ENCODE measurements around the gene PLEKHG4B. TPM values are rescaled to one million over a fixed set of nuclear protein-coding genes. Genes with fewer than 3 reads are reported as not detected.

The PLEKHG4B gene
- total and polyA plus RNA-seq, 4 experiments from 2014 or later, result not detected

DNA sequence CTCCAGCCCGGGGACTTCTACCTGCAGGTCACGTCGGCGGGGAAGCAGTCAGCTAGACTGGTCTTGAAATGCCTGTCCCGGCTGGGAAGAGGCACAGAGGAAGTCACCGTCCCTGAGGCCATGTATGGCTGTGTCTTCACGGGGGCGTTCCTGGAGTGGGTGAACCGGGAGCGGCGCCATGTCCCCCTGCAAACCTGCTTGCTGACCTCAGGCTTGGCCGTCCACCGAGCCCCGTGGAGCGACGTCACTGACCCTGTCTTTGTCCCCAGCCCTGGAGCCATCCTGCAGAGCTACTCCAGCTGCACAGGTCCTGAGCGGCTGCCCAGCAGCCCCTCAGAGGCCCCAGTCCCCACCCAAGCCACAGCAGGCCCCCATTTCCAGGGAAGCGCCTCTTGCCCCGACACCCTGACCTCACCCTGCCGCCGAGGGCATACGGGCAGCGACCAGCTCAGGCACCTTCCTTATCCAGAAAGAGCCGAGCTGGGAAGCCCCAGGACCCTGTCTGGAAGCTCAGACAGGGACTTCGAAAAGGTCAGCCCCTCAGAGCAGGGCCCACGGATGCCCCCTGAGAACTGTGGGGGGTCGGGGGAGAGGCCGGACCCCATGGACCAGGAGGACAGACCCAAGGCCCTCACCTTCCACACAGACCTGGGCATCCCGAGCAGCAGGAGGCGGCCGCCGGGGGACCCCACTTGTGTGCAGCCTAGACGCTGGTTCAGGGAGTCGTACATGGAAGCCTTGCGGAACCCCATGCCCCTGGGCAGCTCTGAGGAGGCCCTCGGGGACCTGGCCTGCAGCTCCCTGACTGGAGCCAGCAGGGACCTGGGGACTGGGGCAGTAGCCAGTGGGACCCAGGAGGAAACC is 47.8 kb downstream of the PLEKHG4B start:
- H3K36me3 Mint-ChIP-seq, result no peaks in the 10 kb centered on the region
- no peak overlapping the region for H3K4me3 ChIP-seq (ENCODE audit: low read length in 2 of 2)
- H3K9me3 ChIP-seq (ENCODE audit: control insufficient read depth in 1 of 2, low read length in 2 of 2), result no peaks in the 10 kb centered on the region
- peaks cover 4 to 5% of the 10 kb centered on the region in 2 donors for H3K27me3 Mint-ChIP-seq
- no peak overlapping the region for H3K27ac Mint-ChIP-seq
- no peaks in the 10 kb centered on the region for H3K4me1 ChIP-seq (ENCODE audit: insufficient read depth, low read length)
- no peaks in the 10 kb centered on the region for H3K27me3 ChIP-seq (ENCODE audit: insufficient read depth, low read length)
- ChIA-PET CTCF (ENCODE audit: partially characterized antibody) (no interaction called here), POLR2A (ENCODE audit: partially characterized antibody) (no interaction called here)
- H3K36me3 ChIP-seq (ENCODE audit: insufficient read depth, low read length), result no peaks in the 10 kb centered on the region
- intact Hi-C loops (cut with micrococcal nuclease), result no loop called here
- no peaks in the 10 kb centered on the region for H3K4me1 Mint-ChIP-seq
- H3K4me3 Mint-ChIP-seq, result no peak overlapping the region
- peaks cover 0 to 3% (median 0%) of the 10 kb centered on the region in 8 donors for H3K9me3 Mint-ChIP-seq
- H3K27ac ChIP-seq (ENCODE audit: low read depth, low read length), result no peak overlapping the region
- DNase-seq, result no peak

DNA sequence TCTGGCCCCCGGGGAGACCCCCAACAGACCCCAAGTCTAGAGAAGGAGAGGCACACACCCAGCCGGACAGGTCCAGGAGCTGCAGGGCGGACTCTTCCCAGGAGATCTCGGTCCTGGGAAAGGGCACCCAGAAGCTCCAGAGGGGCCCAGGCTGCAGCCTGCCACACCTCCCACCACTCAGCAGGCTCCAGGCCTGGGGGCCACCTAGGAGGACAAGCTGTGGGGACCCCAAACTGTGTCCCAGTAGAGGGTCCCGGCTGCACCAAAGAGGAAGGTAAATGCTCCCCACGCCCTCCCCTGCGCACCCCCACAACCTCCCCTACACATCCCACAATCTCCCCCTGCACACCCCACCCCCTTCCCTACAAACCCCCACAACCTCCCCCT is 48.5 kb downstream of the PLEKHG4B start:
- Histone ChIP-seq H3K27ac (ENCODE audit: low read depth, low read length) (no peak overlapping the region), H3K36me3 (ENCODE audit: insufficient read depth, low read length) (no peaks in the 10 kb centered on the region), H3K27me3 (ENCODE audit: insufficient read depth, low read length) (no peaks in the 10 kb centered on the region), H3K4me1 (ENCODE audit: insufficient read depth, low read length) (no peaks in the 10 kb centered on the region), H3K9me3 (ENCODE audit: control insufficient read depth in 1 of 2, low read length in 2 of 2) (no peaks in the 10 kb centered on the region), H3K4me3 (ENCODE audit: low read length in 2 of 2) (no peak overlapping the region)
- Mint-ChIP-seq H3K4me1 (no peaks in the 10 kb centered on the region), H3K36me3 (no peaks in the 10 kb centered on the region), H3K27me3 (peaks cover 4 to 5% of the 10 kb centered on the region in 2 donors), H3K9me3 (peaks cover 0 to 4% (median 0%) of the 10 kb centered on the region in 8 donors), H3K27ac (no peak overlapping the region), H3K4me3 (no peak overlapping the region)
- ChIA-PET CTCF (ENCODE audit: partially characterized antibody) (no interaction called here), POLR2A (ENCODE audit: partially characterized antibody) (no interaction called here)
- DNase-seq, result no peak
- intact Hi-C loops (cut with micrococcal nuclease), result no loop called here

DNA sequence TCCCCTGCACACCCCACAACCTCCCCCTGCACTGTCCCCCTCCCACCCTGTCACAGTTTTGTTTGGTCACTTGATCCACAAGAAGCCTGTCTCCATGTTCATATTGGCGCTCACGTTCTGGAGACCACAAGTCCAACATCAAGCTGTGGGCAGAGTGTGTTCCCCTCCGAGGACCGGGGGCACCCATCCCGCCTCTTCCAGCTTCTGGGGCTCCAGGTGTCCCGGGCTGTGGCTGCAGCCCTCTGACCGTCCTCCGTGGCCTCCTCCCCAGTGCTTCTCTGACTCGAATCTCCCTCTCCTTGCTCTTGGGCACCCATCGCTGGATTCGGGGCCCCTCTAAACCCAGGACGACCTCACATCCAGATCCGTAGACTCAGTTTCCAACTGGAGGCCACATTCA is 49.2 kb downstream of the PLEKHG4B start:
- no peaks in the 10 kb centered on the region for H3K36me3 Mint-ChIP-seq

DNA sequence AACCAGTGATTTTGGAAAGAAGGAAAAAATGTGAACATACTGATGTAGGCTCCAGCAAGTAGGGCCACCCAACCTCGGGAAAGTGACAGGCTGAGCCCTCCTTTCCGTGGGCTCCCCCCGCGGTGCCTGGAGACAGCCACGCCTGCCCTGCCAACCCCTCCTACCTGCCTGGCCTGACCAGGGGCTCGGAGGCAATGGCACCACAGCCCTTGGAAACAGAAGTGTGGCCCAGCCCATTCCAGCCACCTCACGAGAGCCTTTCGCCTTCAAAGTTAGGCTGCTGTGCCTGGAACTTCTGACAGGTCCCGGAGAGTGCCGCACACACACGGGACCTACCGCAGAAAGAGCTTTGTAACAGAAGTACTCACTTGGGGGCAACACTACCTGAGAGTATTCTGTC is 49.8 kb downstream of the PLEKHG4B start:
- Mint-ChIP-seq H3K4me1 (no peaks in the 10 kb centered on the region), H3K36me3 (no peaks in the 10 kb centered on the region), H3K27ac (no peak overlapping the region), H3K9me3 (peaks cover 0 to 16% (median 2%) of the 10 kb centered on the region in 8 donors), H3K27me3 (peaks cover 4 to 5% of the 10 kb centered on the region in 2 donors), H3K4me3 (no peak overlapping the region)
- intact Hi-C loops (cut with micrococcal nuclease), result no loop called here
- no peak for DNase-seq
- CTCF ChIA-PET (ENCODE audit: partially characterized antibody), result no interaction called here
- Histone ChIP-seq H3K9me3 (ENCODE audit: control insufficient read depth in 1 of 2, low read length in 2 of 2) (peaks cover 0 to under 1% of the 10 kb centered on the region in 2 donors), H3K36me3 (ENCODE audit: insufficient read depth, low read length) (no peaks in the 10 kb centered on the region), H3K4me3 (ENCODE audit: low read length in 2 of 2) (no peak overlapping the region), H3K27me3 (ENCODE audit: insufficient read depth, low read length) (no peaks in the 10 kb centered on the region), H3K4me1 (ENCODE audit: insufficient read depth, low read length) (no peaks in the 10 kb centered on the region), H3K27ac (ENCODE audit: low read depth, low read length) (no peak overlapping the region)
- POLR2A ChIA-PET (ENCODE audit: partially characterized antibody), result no interaction called here

More for the DNA sequence above, 49.2 kb downstream of the PLEKHG4B start:
- no peaks in the 10 kb centered on the region for H3K27me3 ChIP-seq (ENCODE audit: insufficient read depth, low read length)
- no peak for DNase-seq
- intact Hi-C loops (cut with micrococcal nuclease), result no loop called here
- no peak overlapping the region for H3K27ac ChIP-seq (ENCODE audit: low read depth, low read length)
- peaks cover 0 to 10% (median 0%) of the 10 kb centered on the region in 8 donors for H3K9me3 Mint-ChIP-seq
- H3K27ac Mint-ChIP-seq, result no peak overlapping the region
- no peaks in the 10 kb centered on the region for H3K36me3 ChIP-seq (ENCODE audit: insufficient read depth, low read length)
- H3K4me3 Mint-ChIP-seq, result no peak overlapping the region
- ChIA-PET CTCF (ENCODE audit: partially characterized antibody) (no interaction called here), POLR2A (ENCODE audit: partially characterized antibody) (no interaction called here)
- no peaks in the 10 kb centered on the region for H3K4me1 Mint-ChIP-seq
- H3K27me3 Mint-ChIP-seq, result peaks cover 4 to 5% of the 10 kb centered on the region in 2 donors
- no peak overlapping the region for H3K4me3 ChIP-seq (ENCODE audit: low read length in 2 of 2)
- H3K4me1 ChIP-seq (ENCODE audit: insufficient read depth, low read length), result no peaks in the 10 kb centered on the region
- no peaks in the 10 kb centered on the region for H3K9me3 ChIP-seq (ENCODE audit: control insufficient read depth in 1 of 2, low read length in 2 of 2)

DNA sequence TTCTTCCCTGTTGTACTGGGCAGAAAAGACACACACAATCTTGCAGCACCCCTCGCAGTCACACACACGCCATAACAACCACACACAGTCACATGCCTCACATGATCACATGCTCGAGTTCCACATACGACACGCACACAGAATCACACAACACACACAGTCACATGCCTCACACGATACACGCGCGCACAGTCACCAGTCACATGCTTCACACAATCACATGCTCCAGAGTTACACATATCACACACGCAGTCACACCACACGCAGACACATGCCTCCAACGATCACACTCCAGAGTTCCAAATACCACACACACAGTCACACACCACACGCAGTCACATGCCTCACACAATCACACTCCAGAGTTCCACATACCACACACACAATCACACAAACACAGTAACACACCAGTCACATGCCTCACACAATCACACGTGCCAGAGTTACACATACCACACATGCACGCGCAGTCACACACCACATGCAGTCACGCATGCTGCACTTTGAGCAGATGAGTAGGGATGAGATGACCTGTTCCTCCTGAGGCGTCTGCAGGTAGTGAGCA is 50.4 kb downstream of the PLEKHG4B start:
- H3K4me1 Mint-ChIP-seq, result no peaks in the 10 kb centered on the region
- no peak overlapping the region for H3K4me3 ChIP-seq (ENCODE audit: low read length in 2 of 2)
- H3K27me3 ChIP-seq (ENCODE audit: insufficient read depth, low read length), result no peaks in the 10 kb centered on the region
- intact Hi-C loops (cut with micrococcal nuclease), result no loop called here
- peaks cover 4 to 5% of the 10 kb centered on the region in 2 donors for H3K27me3 Mint-ChIP-seq
- no peaks in the 10 kb centered on the region for H3K36me3 Mint-ChIP-seq
- ChIA-PET CTCF (ENCODE audit: partially characterized antibody) (no interaction called here), POLR2A (ENCODE audit: partially characterized antibody) (no interaction called here)
- H3K36me3 ChIP-seq (ENCODE audit: insufficient read depth, low read length), result no peaks in the 10 kb centered on the region
- H3K27ac ChIP-seq (ENCODE audit: low read depth, low read length), result no peak overlapping the region
- H3K9me3 ChIP-seq (ENCODE audit: control insufficient read depth in 1 of 2, low read length in 2 of 2), result peaks cover 0 to 6% of the 10 kb centered on the region in 2 donors
- H3K27ac Mint-ChIP-seq, result no peak overlapping the region
- H3K4me3 Mint-ChIP-seq, result no peak overlapping the region
- no peak for DNase-seq
- peaks cover 0 to 22% (median 7%) of the 10 kb centered on the region in 8 donors for H3K9me3 Mint-ChIP-seq
- no peaks in the 10 kb centered on the region for H3K4me1 ChIP-seq (ENCODE audit: insufficient read depth, low read length)

DNA sequence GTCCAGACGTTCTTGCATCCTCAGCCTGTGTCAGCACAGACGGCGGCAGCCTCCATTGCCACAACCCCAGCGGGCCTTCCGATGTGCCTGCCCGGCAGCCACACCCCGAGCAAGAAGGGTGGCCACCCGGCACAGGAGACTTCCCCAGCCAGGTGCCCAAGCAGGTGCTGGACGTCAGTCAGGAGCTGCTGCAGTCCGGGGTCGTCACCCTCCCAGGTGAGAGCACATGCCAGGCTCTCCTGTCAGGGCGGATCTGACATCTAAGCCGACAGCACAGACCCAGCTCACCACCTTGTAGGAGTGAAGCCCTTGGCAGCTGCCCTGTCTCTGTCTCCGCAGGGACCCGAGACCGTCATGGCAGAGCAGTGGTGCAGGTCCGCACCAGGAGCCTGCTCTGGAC is 51.1 kb downstream of the PLEKHG4B start:
- Mint-ChIP-seq H3K4me3 (no peak overlapping the region), H3K27ac (no peak overlapping the region), H3K27me3 (peaks cover 4 to 5% of the 10 kb centered on the region in 2 donors), H3K36me3 (peaks cover 3% of the 10 kb centered on the region in 2 donors), H3K4me1 (no peaks in the 10 kb centered on the region), H3K9me3 (peaks cover 0 to 29% (median 14%) of the 10 kb centered on the region in 8 donors)
- no peak overlapping the region for H3K4me3 ChIP-seq (ENCODE audit: low read length in 2 of 2)
- no peak for DNase-seq
- no peaks in the 10 kb centered on the region for H3K36me3 ChIP-seq (ENCODE audit: insufficient read depth, low read length)
- H3K27me3 ChIP-seq (ENCODE audit: insufficient read depth, low read length), result no peaks in the 10 kb centered on the region
- H3K9me3 ChIP-seq (ENCODE audit: control insufficient read depth in 1 of 2, low read length in 2 of 2), result peaks cover 5 to 12% of the 10 kb centered on the region in 2 donors
- H3K4me1 ChIP-seq (ENCODE audit: insufficient read depth, low read length), result no peaks in the 10 kb centered on the region
- ChIA-PET POLR2A (ENCODE audit: partially characterized antibody) (no interaction called here), CTCF (ENCODE audit: partially characterized antibody) (no interaction called here)
- no peak overlapping the region for H3K27ac ChIP-seq (ENCODE audit: low read depth, low read length)
- intact Hi-C loops (cut with micrococcal nuclease), result no loop called here

DNA sequence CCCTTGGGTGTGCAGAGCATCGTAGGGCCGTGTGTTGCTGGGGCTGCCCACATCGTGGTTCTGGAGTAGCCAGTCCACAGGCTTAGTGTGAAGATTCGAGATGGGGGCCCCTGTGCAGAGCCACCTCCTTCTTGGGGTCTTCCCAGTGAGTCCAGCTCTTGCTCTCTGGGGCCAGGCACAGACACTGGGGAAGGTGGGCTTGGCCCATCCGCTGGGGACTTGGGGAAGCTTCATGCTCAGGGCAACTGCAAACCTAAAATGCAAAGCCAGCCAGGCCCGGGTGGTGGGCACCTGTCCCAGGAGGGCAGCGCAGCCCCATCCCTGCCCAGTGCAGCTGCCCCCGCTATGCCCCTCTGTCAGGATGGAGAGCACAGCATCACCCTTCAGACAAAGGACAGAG is 53.0 kb downstream of the PLEKHG4B start:
- Mint-ChIP-seq H3K36me3 (peaks cover 3 to 7% of the 10 kb centered on the region in 2 donors), H3K27ac (no peak overlapping the region), H3K27me3 (peaks cover 4 to 5% of the 10 kb centered on the region in 2 donors), H3K9me3 (peaks cover 0 to 36% (median 23%) of the 10 kb centered on the region in 8 donors), H3K4me1 (no peaks in the 10 kb centered on the region), H3K4me3 (peak overlapping the region in 1 of 8 donors; percentile 16)
- Histone ChIP-seq H3K9me3 (ENCODE audit: control insufficient read depth in 1 of 2, low read length in 2 of 2) (peaks cover 6 to 13% of the 10 kb centered on the region in 2 donors), H3K36me3 (ENCODE audit: insufficient read depth, low read length) (no peaks in the 10 kb centered on the region), H3K4me3 (ENCODE audit: low read length in 2 of 2) (no peak overlapping the region), H3K27me3 (ENCODE audit: insufficient read depth, low read length) (no peaks in the 10 kb centered on the region), H3K27ac (ENCODE audit: low read depth, low read length) (no peak overlapping the region), H3K4me1 (ENCODE audit: insufficient read depth, low read length) (no peaks in the 10 kb centered on the region)
- intact Hi-C loops (cut with micrococcal nuclease), result no loop called here
- ChIA-PET CTCF (ENCODE audit: partially characterized antibody) (no interaction called here), POLR2A (ENCODE audit: partially characterized antibody) (no interaction called here)
- no peak for DNase-seq

Data from CD4-positive, alpha-beta memory T cell (primary cell).